Activated CD8-positive, alpha-beta memory T cell treated with anti-CD3 and anti-CD28 coated beads, Interleukin-2, amount 50 U/mL, for 4 hours (primary cell): ENCODE results near the gene KCNJ12.
"Not testable (repeated sequence)": the region's sequence is repeated elsewhere in the genome, so short reads cannot be mapped to it uniquely, and the experiment has no call there.

Experiments
- DNase-seq: peaks from one replicate; pipeline ENCODE4 v3.0.0-alpha.2; 2020

KCNJ12 gene

DNA sequence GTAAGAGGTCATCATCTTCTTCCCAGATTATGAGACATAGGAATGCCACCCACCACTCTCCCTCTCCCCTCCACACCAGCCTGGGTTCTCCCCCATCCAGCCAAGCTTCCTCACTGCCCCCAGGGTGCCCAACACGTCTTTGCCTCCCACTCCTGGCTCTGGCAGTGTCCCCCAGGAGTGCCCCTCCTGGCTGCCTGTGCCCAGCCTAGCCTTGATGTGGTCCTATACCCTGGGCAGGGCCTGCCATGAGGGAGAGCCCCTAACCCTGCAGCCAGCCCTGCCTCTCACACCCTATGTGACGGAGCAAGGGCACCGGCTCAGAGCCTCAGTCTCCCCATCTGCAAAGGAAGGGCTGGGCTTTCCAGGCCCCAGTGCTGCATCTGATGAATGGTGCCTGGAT lies 33.8 kb downstream of the KCNJ12 start:
- not testable (repeated sequence) for DNase-seq

DNA sequence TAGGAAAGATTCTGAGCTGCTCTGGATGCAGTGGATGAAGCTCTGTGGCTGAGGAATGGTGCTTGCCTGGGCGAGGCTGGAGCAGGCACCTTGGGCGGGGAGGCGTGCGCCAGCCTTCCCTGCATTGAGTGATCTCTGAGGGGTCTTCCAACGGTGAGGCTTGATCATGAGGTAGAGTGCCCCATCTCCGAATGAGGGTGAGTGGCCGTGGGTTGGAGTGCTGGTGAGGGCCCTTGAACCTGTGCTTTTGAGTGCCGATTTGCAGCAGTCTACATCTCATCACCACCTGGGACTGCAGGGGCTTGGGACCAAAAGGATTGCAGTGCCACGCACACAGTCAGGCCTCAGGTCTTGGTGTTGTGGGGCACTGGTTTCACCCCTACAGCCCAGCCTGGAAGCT lies 34.2 kb downstream of the KCNJ12 start:
- not testable (repeated sequence) for DNase-seq

DNA sequence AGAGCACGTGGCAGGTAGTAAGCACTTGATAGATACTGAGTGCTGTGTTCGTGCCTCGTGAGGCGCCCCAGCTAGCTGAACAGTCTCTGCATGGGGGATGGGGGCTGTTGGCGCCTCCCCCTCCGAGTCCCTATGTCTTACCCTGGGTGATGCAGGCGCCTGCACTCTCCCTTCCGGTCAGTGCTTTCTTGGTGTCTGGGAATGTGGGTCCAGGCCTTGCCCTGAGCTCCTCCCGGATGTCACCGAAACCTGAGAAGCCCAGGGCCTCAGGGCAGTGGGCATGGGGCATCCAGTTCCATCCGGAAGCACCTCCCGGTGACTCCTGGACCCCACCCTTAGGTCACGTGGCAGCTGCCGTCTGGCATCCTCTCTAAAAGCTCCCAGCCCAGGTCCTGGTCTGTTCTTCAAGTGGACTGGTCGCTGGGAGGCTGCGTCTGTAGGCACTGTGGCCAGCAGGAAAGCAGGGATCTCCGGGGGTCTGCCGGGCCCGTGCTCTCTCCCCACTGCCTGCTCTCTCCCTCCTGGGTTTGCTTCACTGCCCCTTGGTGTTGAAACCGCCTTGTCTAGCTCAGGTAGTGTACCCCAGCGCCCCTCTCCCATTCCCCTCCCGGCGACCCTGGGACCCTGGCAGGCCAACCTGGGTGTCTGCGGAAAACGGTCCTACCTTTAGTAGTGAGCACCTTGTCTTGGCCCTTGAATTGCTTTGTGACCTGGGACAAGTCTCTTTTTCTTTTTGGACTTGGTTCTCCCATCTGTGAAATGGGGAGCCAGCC lies 34.9 kb downstream of the KCNJ12 start:
- DNase-seq, result not testable (repeated sequence)

DNA sequence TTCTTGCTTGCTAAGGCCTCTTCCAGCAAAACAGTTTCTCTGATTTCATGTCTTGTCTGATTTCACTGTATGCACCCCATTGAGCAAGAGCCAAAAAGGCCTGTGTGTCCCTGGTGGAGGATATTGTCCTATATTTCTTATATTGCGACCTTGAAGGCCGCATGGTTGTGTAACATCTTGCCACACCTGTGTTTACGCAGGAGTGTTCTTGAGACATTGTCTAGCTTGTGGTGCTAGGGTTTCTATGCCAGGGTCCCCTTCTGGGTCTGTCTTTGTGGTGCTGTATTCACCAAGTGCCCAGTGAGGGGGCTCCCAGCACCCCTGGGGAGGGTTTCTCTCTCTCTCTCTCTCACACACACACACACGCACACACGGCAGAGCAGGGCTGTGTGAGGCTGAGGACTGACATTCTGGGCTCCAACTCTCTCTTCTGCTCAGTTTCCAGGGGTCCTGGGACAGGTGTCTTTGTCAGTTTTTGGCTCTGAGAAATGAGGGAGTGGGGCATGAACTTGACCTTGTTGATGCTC lies 35.6 kb downstream of the KCNJ12 start:
- DNase-seq, result not testable (repeated sequence)

DNA sequence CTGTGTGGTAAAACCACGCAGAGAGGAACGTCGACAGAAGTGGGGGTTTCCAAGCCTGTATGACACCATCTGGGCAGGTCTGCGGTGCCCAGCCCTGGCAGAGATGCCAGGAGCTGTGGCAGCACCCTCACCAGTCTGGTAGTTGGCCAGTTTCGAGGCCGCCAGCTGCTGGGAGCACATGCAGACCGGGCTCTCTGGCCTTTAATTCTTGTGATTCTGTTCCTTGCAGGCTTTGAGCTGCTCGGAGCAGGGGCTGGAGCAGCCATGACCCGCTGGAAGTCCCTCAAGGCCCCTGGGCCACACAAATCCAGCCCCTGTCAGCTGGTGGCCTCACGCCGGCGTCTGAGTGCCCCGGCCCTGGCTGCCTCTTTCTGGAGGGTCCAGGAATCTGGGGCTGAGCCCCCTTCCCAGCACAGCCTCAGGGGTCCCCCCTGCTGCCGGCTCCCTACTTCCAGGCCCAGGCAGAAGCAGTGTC lies 36.1 kb downstream of the KCNJ12 start:
- not testable (repeated sequence) for DNase-seq

DNA sequence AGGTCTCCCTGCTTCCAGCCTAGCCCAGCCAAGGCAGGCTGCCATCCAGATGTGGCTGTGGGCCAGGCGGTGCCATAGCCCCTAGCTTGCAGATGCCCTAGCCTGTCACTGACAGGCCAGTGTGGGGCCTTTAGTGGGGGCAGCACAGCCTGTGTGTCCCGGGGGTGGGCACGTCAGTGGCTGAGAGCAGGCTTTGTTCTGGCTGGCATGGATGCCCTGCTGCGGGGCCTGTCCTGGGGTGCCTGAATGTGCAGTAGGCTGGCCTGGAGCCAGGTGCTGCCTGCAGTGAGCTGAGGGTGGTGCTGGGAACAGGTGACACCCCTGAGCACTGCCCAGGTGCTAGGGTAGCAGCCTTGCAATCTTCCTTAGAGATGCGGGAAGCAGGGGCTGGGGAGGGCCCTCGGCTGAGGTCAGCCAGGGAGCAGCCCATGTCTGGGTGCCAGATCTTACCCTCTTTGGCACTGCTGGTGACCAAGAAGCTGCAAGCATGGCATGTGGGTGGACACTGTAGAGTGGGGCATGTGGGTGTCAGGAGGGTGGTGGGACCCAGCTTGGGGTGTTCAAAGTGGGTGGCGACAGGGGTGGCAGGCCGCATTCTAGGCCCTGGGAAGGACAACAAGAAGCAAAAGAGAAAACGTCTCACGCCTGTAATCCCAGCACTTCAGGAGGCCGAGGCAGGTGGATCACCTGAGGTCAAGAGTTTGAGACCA lies 37.6 kb downstream of the KCNJ12 start:
- not testable (repeated sequence) for DNase-seq

DNA sequence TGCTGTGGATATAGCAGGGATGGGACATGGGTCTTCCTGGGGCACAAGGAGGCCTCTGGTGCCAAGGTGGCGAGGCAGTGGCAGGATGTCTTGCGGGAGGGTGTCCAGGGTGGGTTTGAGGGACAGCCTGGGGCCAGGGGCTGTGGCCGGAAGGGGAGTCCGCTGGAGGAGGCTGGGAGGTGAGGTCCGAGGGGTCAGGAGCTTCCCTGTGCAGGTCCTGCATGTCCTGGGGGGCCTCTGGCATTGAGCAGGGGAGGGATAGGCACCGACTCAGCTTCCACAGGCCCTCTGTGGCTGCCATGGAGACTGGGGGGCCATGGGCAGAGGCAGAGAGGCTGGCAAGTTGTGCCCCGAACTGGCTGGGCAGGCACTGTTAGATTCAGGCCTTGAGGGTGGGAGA lies 38.5 kb downstream of the KCNJ12 start:
- DNase-seq, result not testable (repeated sequence)

DNA sequence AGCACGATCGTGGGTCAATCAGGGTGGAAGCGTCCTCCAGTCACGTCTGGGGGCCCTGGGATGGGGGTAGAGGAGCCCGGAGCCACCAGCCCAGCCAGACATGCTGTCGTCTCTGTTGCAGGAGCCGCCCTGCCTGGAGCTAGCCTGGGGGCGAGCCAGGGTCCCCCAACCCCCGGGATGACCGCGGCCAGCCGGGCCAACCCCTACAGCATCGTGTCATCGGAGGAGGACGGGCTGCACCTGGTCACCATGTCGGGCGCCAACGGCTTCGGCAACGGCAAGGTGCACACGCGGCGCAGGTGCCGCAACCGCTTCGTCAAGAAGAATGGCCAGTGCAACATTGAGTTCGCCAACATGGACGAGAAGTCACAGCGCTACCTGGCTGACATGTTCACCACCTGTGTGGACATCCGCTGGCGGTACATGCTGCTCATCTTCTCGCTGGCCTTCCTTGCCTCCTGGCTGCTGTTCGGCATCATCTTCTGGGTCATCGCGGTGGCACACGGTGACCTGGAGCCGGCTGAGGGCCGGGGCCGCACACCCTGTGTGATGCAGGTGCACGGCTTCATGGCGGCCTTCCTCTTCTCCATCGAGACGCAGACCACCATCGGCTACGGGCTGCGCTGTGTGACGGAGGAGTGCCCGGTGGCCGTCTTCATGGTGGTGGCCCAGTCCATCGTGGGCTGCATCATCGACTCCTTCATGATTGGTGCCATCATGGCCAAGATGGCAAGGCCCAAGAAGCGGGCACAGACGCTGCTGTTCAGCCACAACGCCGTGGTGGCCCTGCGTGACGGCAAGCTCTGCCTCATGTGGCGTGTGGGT lies 39.2 kb downstream of the KCNJ12 start:
- DNase-seq, result not testable (repeated sequence)

DNA sequence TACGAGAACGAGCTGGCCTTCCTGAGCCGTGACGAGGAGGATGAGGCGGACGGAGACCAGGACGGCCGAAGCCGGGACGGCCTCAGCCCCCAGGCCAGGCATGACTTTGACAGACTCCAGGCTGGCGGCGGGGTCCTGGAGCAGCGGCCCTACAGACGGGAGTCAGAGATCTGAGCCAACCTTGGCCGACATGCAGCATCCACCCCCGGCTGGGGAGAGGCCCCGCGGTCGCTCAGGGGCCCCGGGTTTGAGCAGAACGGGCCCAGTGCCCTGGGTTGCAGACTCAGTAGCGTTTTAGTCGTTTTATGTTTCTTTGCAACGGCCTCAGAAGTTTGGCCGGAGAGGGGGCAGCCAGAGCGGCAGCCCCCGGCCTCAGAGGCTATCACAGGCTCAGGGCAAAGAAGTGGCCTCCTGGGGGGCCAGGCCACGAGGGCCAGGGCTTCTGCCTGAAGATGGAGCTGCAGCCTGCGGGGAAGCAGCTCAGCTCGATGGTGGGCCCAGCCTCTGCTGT lies 40.4 kb downstream of the KCNJ12 start:
- not testable (repeated sequence) for DNase-seq

DNA sequence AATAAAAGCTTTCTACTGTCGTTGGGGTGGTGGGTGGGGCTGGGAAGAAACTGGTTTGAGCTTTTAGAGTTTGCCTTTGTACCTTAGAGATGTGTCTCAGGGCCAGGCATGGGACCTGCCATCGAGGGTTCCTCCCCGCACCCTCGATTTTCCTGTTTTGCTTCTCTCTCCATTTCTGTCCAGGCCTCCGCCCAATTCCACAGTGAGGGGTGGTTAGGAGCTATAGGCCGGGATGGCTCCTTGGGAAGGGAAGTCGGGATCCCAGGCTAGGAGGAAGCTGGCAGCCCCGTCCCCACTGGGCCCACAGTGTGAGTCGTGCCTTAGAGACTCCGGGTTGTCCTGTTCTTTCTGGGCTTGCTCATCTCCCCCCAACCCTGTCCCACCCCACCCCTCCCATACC lies 41.2 kb downstream of the KCNJ12 start:
- not testable (repeated sequence) for DNase-seq

DNA sequence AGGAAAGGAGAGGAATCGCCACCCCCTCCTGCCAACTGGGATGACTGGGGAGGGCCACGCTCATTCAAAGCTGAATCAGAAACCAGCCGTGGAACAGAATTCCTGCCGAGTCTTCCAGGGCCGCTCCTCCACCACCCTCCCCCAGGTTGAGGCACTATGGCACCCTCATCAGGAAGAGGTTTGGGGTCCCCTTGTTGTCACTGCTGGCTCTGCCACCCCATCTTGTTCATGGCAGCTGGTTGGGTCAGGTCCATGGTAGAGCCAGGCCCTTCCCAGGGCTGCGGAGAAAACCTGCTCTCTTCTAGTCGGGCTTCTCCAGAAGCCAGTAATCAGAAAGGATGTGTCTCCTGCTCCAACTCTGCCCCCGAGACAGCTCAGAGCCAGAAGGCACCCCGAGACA lies 41.8 kb downstream of the KCNJ12 start:
- no peak for DNase-seq

DNA sequence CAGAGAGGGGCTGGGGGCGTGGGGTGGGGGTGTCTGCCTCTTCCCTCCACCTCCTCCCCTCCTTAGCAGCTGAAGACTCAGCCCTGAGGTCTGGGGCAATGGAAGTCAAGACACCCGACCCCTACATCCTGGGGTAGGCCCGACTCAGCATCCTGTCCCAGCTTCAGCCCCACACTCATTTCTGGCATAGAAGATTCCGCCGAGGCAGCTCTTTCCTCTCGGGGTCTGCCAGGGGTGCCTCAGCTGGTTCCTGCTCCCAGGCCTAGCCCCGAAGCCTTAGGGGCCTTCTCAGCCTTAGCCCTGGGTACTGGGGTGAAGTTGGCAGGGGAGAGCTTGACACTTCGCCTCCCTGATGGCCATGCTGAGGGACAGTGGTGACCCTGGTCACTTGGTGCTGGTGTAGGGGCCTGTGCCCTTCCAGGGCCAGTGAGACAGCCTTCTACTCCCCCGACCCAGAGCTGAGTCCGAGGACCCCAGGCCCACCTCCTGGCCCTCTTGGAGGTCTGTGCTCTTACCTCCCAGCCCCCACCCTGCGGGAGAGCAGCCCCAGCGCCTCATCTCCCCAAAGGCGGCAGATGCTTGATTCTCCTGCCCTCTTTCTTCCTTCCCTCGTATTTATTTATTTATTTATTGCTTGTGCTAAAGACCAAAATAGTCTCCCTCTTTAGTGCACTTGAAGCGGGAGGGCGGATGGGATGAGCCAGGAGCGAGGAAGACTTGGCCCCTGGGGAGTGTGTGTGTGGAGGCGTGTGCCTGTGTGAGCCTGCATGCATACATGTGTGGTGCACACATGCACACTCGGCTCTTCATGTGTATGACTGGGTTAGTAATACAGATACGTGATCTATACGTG lies 42.5 kb downstream of the KCNJ12 start:
- no peak for DNase-seq

DNA sequence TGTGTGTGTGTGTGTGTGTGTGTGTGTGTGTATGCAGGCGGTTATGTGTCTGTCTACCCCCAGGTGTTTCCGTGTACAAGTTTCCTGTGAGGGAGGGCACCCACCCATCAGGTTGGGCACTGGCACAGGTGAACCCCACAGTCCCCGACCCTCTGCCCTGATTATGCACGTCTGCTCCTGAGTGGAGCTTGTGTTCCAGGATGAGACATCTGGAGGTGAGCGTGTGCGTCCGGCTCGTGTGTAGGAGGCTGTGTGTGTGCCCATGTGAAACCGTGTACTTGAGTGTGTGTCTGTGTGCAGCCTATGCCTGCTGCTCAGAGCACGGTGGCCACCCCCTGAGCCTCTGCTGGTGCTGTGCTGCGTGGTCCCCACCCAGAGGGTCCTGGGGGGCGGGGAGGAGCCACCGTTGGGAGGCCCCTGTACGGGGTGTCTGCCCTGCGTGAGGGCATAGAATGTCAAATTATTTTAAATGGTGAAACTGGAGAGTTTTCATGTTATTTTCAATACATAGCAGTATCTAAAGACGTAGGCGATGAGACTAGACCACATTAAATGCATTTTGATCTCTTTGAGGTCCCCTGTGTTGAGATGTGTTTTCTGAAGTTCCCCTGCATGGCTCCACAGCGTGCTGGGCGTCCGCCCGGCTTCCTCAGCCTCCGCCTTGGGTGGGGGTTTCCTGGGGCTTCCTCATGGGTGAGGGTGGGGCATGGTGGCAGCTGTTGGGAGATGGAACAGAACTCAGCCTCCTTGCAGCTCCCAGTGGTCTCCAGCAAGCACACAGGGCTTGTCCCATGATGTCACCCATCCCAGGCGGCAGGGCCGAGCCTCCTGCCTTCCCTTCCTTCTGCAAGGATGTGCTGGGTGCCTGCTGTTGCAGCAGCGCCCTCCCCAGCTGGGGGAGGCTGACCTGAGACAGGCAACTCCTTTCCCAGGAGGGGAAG lies 43.4 kb downstream of the KCNJ12 start:
- DNase-seq, result peak; percentile 56

DNA sequence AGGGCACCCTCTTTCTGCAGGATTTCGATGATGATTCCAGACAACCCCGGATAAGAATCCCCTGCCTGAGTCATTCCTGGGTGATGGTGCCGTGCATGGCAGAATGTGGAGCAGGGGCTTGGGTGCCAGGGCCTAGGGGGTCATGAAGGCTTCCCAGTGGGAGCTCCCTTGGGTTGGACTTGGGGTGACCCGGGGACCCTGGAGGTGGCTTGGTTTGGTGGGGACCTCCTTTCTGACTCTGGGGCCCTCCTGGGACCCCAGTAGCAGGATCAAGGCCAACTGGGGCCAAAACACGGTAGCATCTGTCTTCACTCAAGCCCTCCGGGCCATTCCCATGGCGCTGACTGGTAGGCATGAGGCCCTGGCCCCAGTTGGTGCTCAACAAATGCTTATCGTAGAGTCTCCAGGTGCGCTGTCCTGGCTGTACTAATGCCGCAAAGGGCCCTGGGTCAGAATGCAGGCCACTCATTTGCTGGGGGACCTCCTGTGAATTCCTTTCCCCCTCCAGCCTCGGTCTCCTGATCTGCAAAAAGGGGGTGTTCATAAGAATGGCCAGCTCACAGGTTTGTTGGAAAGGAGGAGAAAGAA lies 44.4 kb downstream of the KCNJ12 start:
- DNase-seq, result not testable (repeated sequence)

DNA sequence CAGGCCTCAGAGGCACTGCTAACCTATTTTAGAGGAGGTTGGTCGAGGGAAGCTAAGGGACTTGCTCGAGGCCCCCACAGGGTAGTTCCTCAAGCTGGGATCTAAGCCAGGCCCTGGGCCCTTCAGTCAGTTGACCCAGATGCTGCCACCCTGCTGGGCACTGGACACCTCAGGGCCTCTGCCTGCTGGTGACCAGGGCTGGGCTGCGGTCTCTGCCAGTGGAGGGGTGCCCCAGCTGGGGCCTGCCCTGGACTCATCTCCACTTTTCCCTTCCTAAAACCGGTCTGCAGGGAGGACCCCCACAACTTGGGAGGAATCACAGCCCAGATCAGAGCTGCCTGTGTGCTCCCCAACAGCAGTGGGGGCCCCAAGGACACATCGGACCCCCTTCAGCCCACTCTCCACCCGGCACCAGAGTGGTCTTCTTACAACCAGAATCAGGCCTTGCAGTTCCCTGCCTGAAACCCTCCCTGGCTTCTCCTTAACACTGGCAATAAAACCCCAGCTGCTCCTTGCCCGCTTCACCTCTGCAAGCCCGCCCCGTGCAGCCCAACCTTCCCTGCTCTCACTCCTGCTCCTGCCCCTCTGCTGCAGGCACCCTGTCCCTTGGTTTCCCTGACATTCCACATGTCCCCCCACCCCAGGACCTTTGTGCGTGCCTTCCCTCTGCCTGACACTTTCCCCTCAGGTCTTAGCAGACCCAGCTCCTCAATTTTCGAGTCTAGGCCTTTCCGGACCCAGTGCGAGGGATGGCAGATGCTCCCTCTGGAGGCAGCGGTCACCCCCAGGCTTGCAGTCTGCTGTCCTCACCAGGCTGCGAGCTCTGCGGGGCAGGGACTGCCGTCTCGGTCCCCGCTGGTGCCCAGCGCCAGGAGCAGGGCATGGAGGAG lies 45.5 kb downstream of the KCNJ12 start:
- not testable (repeated sequence) for DNase-seq

DNA sequence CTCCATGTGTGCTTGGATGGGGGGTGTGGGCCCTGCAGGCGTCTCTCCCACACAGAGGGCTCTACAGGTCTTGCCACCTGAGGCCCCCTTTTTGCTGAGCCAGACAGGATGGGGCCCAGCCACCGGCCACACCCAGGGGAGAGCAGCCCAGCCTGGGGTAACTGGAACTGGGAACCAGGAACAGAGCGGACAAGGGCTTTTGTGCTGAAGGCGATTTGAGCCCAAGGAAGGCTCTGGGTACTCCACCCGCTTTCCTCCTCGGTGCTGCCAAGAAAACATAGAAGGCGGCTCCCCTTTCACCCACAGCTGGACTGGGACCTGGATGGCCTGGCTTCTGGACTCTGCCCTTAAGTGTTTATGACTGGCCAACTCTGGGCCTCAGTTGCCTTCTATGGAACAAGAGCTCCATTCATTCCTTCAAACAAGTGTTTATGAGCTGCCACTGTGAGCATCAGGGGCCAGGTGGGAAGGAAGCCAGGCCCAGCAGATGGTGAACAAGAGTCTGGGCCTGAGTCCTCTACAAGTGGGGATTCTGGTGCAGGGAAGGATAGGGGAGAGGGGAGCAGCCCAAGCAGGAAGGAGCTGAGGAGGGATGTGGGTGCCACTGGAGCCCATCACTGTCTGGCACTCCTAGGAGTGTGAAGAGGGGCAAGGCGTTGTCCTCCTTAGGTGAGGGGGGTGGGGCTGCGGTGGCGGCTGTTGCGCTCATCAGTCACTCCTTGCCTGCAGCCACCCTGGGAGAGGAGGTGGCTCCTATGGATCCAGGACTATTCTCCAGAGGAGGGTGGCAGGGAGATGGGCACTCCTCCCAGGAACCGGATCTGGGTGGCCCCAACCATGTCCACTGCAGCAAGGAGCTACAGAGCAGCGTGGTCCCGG lies 46.4 kb downstream of the KCNJ12 start:
- not testable (repeated sequence) for DNase-seq

DNA sequence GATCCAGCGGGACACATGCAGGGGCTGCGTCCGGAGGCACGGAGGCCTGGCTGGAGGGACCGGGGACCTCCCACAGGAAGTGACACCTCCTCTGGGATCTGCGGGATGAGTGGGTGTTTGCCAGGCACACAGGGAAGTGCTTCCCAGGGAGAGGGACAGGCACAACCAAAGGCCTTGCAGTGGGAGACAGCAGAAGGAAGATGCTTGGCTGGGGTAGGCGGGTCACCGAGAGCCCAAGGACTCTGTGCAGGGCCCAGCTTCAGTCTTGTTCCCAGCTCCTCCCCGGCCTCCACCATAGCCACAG lies 47.0 kb downstream of the KCNJ12 start:
- not testable (repeated sequence) for DNase-seq

DNA sequence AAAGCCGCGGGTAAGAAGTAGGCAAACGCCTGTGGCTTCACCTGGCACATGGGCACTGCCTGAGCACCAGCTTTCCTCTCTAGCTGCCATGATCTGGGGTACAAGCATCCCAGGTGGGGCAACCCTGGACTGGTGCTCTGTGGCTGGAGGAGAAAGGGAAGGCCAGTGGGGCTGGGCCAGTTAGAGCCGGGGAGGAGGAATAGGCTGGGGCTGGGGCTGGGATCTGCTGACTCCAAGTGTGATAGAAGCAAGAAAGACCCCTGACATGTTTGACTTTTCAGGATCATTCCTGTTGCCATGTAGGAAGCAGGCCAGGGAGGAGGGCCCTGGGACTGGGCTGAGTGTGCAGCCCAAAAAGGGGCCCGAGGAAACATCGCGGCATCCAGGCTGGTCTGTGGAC lies 48.5 kb downstream of the KCNJ12 start:
- not testable (repeated sequence) for DNase-seq
